MM.1S (cell line): ENCODE measurements around the gene RNF208.

Experiments used
- DNase-seq: peaks from one replicate; pipeline ENCODE4 v3.0.0-alpha.2; 2015
- H2AFZ ChIP-seq: fragments of 300-600 bp; sonication (generic); 2 replicates; pipeline ENCODE4 v1.6.0; 2016; ENCODE audit warnings: antibody characterized with exemption, low read length
- H3F3A ChIP-seq: fragments of 300-600 bp; sonication (generic); 2 replicates; pipeline ENCODE4 v1.6.1; 2016; ENCODE audit warnings: mild to moderate bottlenecking, antibody characterized with exemption, low read length, moderate library complexity, mixed read lengths; ENCODE audit not compliant: insufficient read depth
- H3K27ac ChIP-seq: fragments of 300-600 bp; sonication (generic); 2 replicates; pipeline ENCODE4 v1.5.1; 2016; ENCODE audit warnings: mild to moderate bottlenecking, low read length
- H3K27me3 ChIP-seq: fragments of 300-600 bp; sonication (generic); replicated peaks from 2 replicates; pipeline ENCODE4 v1.6.0; 2016; ENCODE audit warnings: low read length; ENCODE audit not compliant: insufficient read depth
- H3K36me3 ChIP-seq: fragments of 300-600 bp; sonication (generic); replicated peaks from 2 replicates; pipeline ENCODE4 v1.6.1; 2016; ENCODE audit warnings: mild to moderate bottlenecking, low read length, mixed read lengths; ENCODE audit not compliant: insufficient read depth
- H3K4me1 ChIP-seq: fragments of 300-600 bp; sonication (generic); 2 replicates; pipeline ENCODE4 v1.6.1; 2016; ENCODE audit warnings: low read length, mixed read lengths
- H3K4me2 ChIP-seq: fragments of 300-600 bp; sonication (generic); 2 replicates; pipeline ENCODE4 v1.6.0; 2016; ENCODE audit warnings: low read depth, low read length
- H3K4me3 ChIP-seq: fragments of 300-600 bp; sonication (generic); 2 replicates; pipeline ENCODE4 v1.5.1; 2016; ENCODE audit warnings: low read length, mixed read lengths
- H3K79me2 ChIP-seq: fragments of 300-600 bp; sonication (generic); 2 replicates; pipeline ENCODE4 v1.6.1; 2016; ENCODE audit warnings: mixed run types, low read length, mixed read lengths
- H3K9ac ChIP-seq: fragments of 300-600 bp; sonication (generic); 2 replicates; pipeline ENCODE4 v1.6.1; 2016; ENCODE audit warnings: low read length, mixed read lengths
- H3K9me2 ChIP-seq: fragments of 300-600 bp; sonication (generic); replicated peaks from 2 replicates; pipeline ENCODE4 v1.6.1; 2016; ENCODE audit warnings: mild to moderate bottlenecking, low read length, mixed read lengths; ENCODE audit not compliant: insufficient read depth
- H3K9me3 ChIP-seq: fragments of 300-600 bp; sonication (generic); replicated peaks from 2 replicates; pipeline ENCODE4 v1.6.1; 2016; ENCODE audit warnings: mild to moderate bottlenecking, low read length, mixed read lengths; ENCODE audit not compliant: insufficient read depth
- H4K20me1 ChIP-seq: fragments of 300-600 bp; sonication (generic); 2 replicates; pipeline ENCODE4 v1.6.1; 2016; ENCODE audit warnings: mild to moderate bottlenecking, low read length, moderate library complexity, mixed read lengths; ENCODE audit not compliant: insufficient read depth
- CTCF ChIP-seq: fragments of 300-600 bp; sonication (generic); IDR thresholded peaks from 2 replicates; pipeline ENCODE4 v1.5.1; 2016; ENCODE audit warnings: antibody characterized with exemption, low read length, mixed read lengths
- EZH2 ChIP-seq: fragments of 300-600 bp; sonication (generic); optimal IDR thresholded peaks from 2 replicates; pipeline ENCODE3; 2017; ENCODE audit warnings: low read depth, mild to moderate bottlenecking, antibody characterized with exemption, low read length, mixed read lengths
- EZH2phosphoT487 ChIP-seq: fragments of 300-600 bp; sonication (generic); IDR thresholded peaks from 2 replicates; pipeline ENCODE4 v1.6.1; 2018; ENCODE audit warnings: antibody characterized with exemption, low read length

Gene RNF208

GRCh38 chr9:137189297-137190295 lies 32.4 kb downstream of the RNF208 start:
- TF ChIP-seq EZH2phosphoT487 (no peak), EZH2 (no peak), CTCF (no peak)
- H3K9me3 ChIP-seq, result no peaks in the 10 kb centered on the region
- H3K79me2 ChIP-seq, result peaks cover 59% of the 10 kb centered on the region
- no peaks in the 10 kb centered on the region for H3K36me3 ChIP-seq
- H3K27ac ChIP-seq, result peak overlapping the region; percentile 94
- H3K4me3 ChIP-seq, result peak overlapping the region; percentile 98
- peak overlapping the region; percentile 93 for H3K9ac ChIP-seq
- no peaks in the 10 kb centered on the region for H4K20me1 ChIP-seq
- DNase-seq, result no peak
- H3F3A ChIP-seq, result peaks cover 19% of the 10 kb centered on the region
- peak overlapping the region; percentile 19; the same call in 1 of the 2 replicates for H2AFZ ChIP-seq
- peak overlapping the region; percentile 93 for H3K4me2 ChIP-seq
- no peaks in the 10 kb centered on the region for H3K9me2 ChIP-seq
- no peaks in the 10 kb centered on the region for H3K27me3 ChIP-seq
- peaks cover 17% of the 10 kb centered on the region for H3K4me1 ChIP-seq

GRCh38 chr9:137188490-137189296 lies 33.3 kb downstream of the RNF208 start, which contains the start of the genes ANAPC2 and SSNA1:
Gene ANAPC2 (minus strand): TSS chr9:137188560. CDS start chr9:137188532, 28 bp downstream.
Gene SSNA1 (plus strand): TSS chr9:137188676. CDS start chr9:137188727, 51 bp downstream.
- no peaks in the 10 kb centered on the region for H4K20me1 ChIP-seq
- H2AFZ ChIP-seq, result peak within 1 kb of the TSS; percentile 93
- DNase-seq, result peak; percentile 96

More at GRCh38 chr9:137188490-137189296, 33.3 kb downstream of the RNF208 start, which contains the start of the genes ANAPC2 and SSNA1:
- Histone ChIP-seq H3K27ac (peak within 1 kb of the TSS; percentile 94), H3K9me3 (no peaks in the 10 kb centered on the region), H3K4me3 (peak within 1 kb of the TSS; percentile 98), H3K9me2 (no peaks in the 10 kb centered on the region), H3F3A (peaks cover 19% of the 10 kb centered on the region), H3K36me3 (no peaks in the 10 kb centered on the region), H3K4me1 (peaks cover 17% of the 10 kb centered on the region), H3K79me2 (peaks cover 59% of the 10 kb centered on the region), H3K27me3 (no peaks in the 10 kb centered on the region), H3K9ac (peak within 1 kb of the TSS; percentile 93), H3K4me2 (peak within 1 kb of the TSS; percentile 93)
- peak; percentile 49 for TF ChIP-seq CTCF
- no peak for TF ChIP-seq EZH2
- TF ChIP-seq EZH2phosphoT487, result no peak
